Naive thymus-derived CD4-positive, alpha-beta T cell (primary cell): ENCODE data around the gene CACNA1C. TPM values are rescaled to one million over a fixed set of nuclear protein-coding genes. Genes with fewer than 3 reads are reported as not detected.
A peak's percentile ranks its signal among the peaks of the same experiment; 100 is the strongest.

ENCODE experiments used
- ATAC-seq: fragments of 150-1000 bp; cut with Tn5 transposase; 2 replicates; pipeline ENCODE4 v1.10.0; 2021; ENCODE audit warnings: mild to moderate bottlenecking, moderate library complexity
- CTCF ChIA-PET: fragments of 350-600 bp; sonication (Branson Sonifier 250); formaldehyde crosslinking; loops from one replicate; lab custom pipeline; 2021; ENCODE audit warnings: antibody characterized with exemption; lab: Charles Lee
- POLR2A ChIA-PET: fragments of 350-600 bp; sonication (Branson Sonifier 250); formaldehyde crosslinking; loops from one replicate; lab custom pipeline; 2021; ENCODE audit warnings: antibody characterized with exemption, inconsistent platforms; lab: Charles Lee
- DNase-seq, 9 donors: peaks; one replicate each; pipeline versions ENCODE4 v3.0.0 to v3.0.0-alpha.2; 2020 to 2022; ENCODE audit warnings: mixed read lengths in 1 of 9
- H3K27ac ChIP-seq: one replicate; pipeline ENCODE4 v1.7.0; 2013; ENCODE audit warnings: mild to moderate bottlenecking, low read depth, low read length, moderate library complexity
- H3K27me3 ChIP-seq, 2 donors: one replicate each; pipeline ENCODE4 v1.7.0; 2013; ENCODE audit warnings: low read length in 2 of 2, mild to moderate bottlenecking in 2 of 2, moderate library complexity in 2 of 2; ENCODE audit not compliant: control insufficient read depth in 2 of 2, insufficient read depth in 2 of 2
- H3K36me3 ChIP-seq, 3 experiments: 1 replicate in 2 of 3; 2 replicates in 1 of 3; pipeline ENCODE4 v1.7.0; 2013; ENCODE audit warnings: low read length in 3 of 3, mild to moderate bottlenecking in 3 of 3, moderate library complexity in 1 of 3; ENCODE audit not compliant: insufficient read depth in 3 of 3, control insufficient read depth in 2 of 3
- H3K4me1 ChIP-seq, 2 donors: one replicate each; pipeline ENCODE4 v1.7.0; 2013; ENCODE audit warnings: low read length in 2 of 2, mild to moderate bottlenecking in 2 of 2, moderate library complexity in 1 of 2; ENCODE audit not compliant: control insufficient read depth in 2 of 2, insufficient read depth in 2 of 2
- H3K4me3 ChIP-seq: 2 replicates; pipeline ENCODE4 v1.7.0; 2013; ENCODE audit warnings: mild to moderate bottlenecking, low read length
- H3K9me3 ChIP-seq, 3 experiments: 1 replicate in 2 of 3; 2 replicates in 1 of 3; pipeline ENCODE4 v1.7.0; 2013; ENCODE audit warnings: low read length in 3 of 3; ENCODE audit not compliant: control insufficient read depth in 2 of 3
- H3K27ac Mint-ChIP-seq, 9 donors: one replicate each; pipeline ENCODE4 v1.8.0; 2020 to 2022; ENCODE audit warnings: mixed read lengths in 9 of 9, mild to moderate bottlenecking in 8 of 9, moderate library complexity in 5 of 9, inconsistent platforms in 2 of 9
- H3K27me3 Mint-ChIP-seq, 5 donors: one replicate each; pipeline ENCODE4 v1.8.0; 2021 to 2022; ENCODE audit warnings: mixed read lengths in 5 of 5, mild to moderate bottlenecking in 1 of 5
- H3K36me3 Mint-ChIP-seq, 5 donors: one replicate each; pipeline ENCODE4 v1.8.0; 2020 to 2022; ENCODE audit warnings: mixed read lengths in 5 of 5, mild to moderate bottlenecking in 3 of 5, inconsistent platforms in 1 of 5
- H3K4me1 Mint-ChIP-seq, 7 donors: one replicate each; pipeline ENCODE4 v1.8.0; 2020 to 2022; ENCODE audit warnings: mixed read lengths in 7 of 7, mild to moderate bottlenecking in 3 of 7, inconsistent platforms in 1 of 7
- H3K4me3 Mint-ChIP-seq, 10 donors: one replicate each; pipeline ENCODE4 v1.8.0; 2020 to 2022; ENCODE audit warnings: mild to moderate bottlenecking in 10 of 10, mixed read lengths in 10 of 10, moderate library complexity in 6 of 10, inconsistent platforms in 2 of 10
- H3K9me3 Mint-ChIP-seq, 11 donors: one replicate each; pipeline ENCODE4 v1.8.0; 2020 to 2022; ENCODE audit warnings: mixed read lengths in 11 of 11, mild to moderate bottlenecking in 4 of 11, inconsistent platforms in 1 of 11, moderate library complexity in 1 of 11
- intact Hi-C, 2 donors: fragments of 100-400 bp; cut with micrococcal nuclease; formaldehyde crosslinking; loops; one replicate each; pipeline ENCODE4 v1.15.1; 2023
- polyA plus RNA-seq, 2 donors: library from polyadenylated mRNA; unstranded; fragments of 300-500 nt; fragmentation: Illumina TruSeq; gene quantifications; one replicate each; pipeline ENCODE4 v1.2.3, GENCODE V29; 2021
- total RNA-seq, 6 experiments: library from RNA in 5 of 6; stranded (reverse) in 5 of 6; gene quantifications; 1 replicate in 5 of 6; 2 replicates in 1 of 6; pipeline ENCODE4 v1.2.3 and lab custom pipeline; 2021 to 2026

CACNA1C gene
- total and polyA plus RNA-seq, 7 experiments from 2014 or later = 0.04 to 0.48 (median 0.08) TPM

GRCh38 chr12:2395354-2395977 lies 342.7 kb downstream of the CACNA1C start:
- no peaks in the 10 kb centered on the region for H3K27me3 ChIP-seq
- no peak overlapping the region for H3K4me3 ChIP-seq
- H3K9me3 Mint-ChIP-seq = no peaks in the 10 kb centered on the region
- no peak overlapping the region for H3K27ac Mint-ChIP-seq
- CTCF ChIA-PET = no interaction called here
- no peaks in the 10 kb centered on the region for H3K4me1 ChIP-seq
- no peaks in the 10 kb centered on the region for H3K36me3 Mint-ChIP-seq
- POLR2A ChIA-PET = no interaction called here
- no peaks in the 10 kb centered on the region for H3K9me3 ChIP-seq
- H3K36me3 ChIP-seq = no peaks in the 10 kb centered on the region
- no peaks in the 10 kb centered on the region for H3K4me1 Mint-ChIP-seq
- intact Hi-C loops = no loop called here
- ATAC-seq = no peak
- no peak overlapping the region for H3K27ac ChIP-seq
- H3K4me3 Mint-ChIP-seq = peak overlapping the region in 1 of 10 donors; percentile 29
- H3K27me3 Mint-ChIP-seq = peaks cover 0 to 15% (median 10%) of the 10 kb centered on the region in 5 donors
- DNase-seq = peak in 3 of 9 donors; percentile 13 to 34 (median 13)

DNA sequence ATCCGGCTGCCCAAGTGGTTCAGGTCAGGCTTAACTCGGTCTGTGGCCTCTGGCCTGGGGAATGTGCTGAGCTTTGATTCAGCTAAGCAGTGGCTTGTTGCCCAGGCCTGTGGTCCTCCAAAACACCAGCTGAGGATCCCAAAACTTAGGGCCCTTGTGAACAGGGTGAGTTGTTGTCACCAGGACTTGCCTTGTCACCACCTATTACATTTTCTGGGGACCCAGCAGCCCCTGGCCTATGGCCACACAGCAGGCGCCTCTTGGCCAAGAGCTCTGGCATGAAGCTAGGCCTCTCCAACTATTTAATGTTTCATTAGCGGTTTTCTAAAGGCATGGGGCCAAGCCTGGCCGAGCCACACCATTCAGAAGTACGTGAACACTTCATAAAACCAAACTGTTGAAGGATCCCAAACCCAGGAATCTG lies 343.7 kb downstream of the CACNA1C start:
- H3K4me3 Mint-ChIP-seq = no peak overlapping the region
- no peaks in the 10 kb centered on the region for H3K27me3 ChIP-seq
- ATAC-seq (no peak), DNase-seq (no peak)
- ChIA-PET POLR2A (no interaction called here), CTCF (no interaction called here)
- H3K9me3 ChIP-seq = no peaks in the 10 kb centered on the region
- H3K4me1 Mint-ChIP-seq = no peaks in the 10 kb centered on the region
- no peak overlapping the region for H3K27ac Mint-ChIP-seq
- H3K27ac ChIP-seq = no peak overlapping the region
- intact Hi-C loops = no loop called here
- no peaks in the 10 kb centered on the region for H3K4me1 ChIP-seq
- no peak overlapping the region for H3K4me3 ChIP-seq
- no peaks in the 10 kb centered on the region for H3K36me3 ChIP-seq
- peaks cover 0 to 11% (median 4%) of the 10 kb centered on the region in 5 donors for H3K27me3 Mint-ChIP-seq
- H3K36me3 Mint-ChIP-seq = no peaks in the 10 kb centered on the region
- no peaks in the 10 kb centered on the region for H3K9me3 Mint-ChIP-seq

- DNase-seq (no peak), ATAC-seq (no peak)
- H3K36me3 Mint-ChIP-seq = no peaks in the 10 kb centered on the region
- Histone ChIP-seq H3K4me3 (no peak overlapping the region), H3K4me1 (no peaks in the 10 kb centered on the region), H3K27me3 (no peaks in the 10 kb centered on the region), H3K36me3 (no peaks in the 10 kb centered on the region), H3K9me3 (no peaks in the 10 kb centered on the region), H3K27ac (no peak overlapping the region)
- H3K27me3 Mint-ChIP-seq = peaks cover 0 to 9% (median 4%) of the 10 kb centered on the region in 5 donors
- H3K9me3 Mint-ChIP-seq = no peaks in the 10 kb centered on the region
- H3K4me1 Mint-ChIP-seq = no peaks in the 10 kb centered on the region
- ChIA-PET CTCF (interaction anchor here (0.7 kb wide), 1 partner anchor 120 kb away, joined by 3 read pairs; no protein-coding TSS in a partner anchor), POLR2A (no interaction called here)
- no peak overlapping the region for H3K27ac Mint-ChIP-seq
- H3K4me3 Mint-ChIP-seq = no peak overlapping the region
- intact Hi-C loops = no loop called here
These were observed 344.7 kb downstream of the CACNA1C start for GRCh38 chr12:2397356-2398045.

DNA sequence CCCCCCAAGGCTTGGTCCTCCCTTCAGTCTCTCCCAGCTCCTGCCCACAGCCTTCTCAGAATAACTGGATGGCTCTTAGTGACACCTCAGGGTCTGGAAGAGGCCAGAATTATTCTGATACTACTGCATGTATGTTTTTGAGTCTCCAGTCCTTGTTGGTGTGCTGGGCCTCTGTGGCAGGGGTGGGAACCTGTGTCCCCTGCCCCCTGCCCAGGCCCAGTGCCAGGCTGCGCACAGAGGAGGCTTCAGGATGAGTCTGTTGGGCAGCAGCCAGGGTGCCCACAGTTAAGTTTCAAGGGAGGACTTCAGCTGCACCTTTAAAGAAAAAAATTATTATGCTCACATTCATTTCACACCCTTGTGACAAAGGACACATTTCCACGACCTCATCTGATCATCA lies 348.3 kb downstream of the CACNA1C start:
- no peak for ATAC-seq
- Histone ChIP-seq H3K27ac (no peak overlapping the region), H3K4me1 (no peaks in the 10 kb centered on the region), H3K4me3 (no peak overlapping the region), H3K27me3 (no peaks in the 10 kb centered on the region), H3K36me3 (no peaks in the 10 kb centered on the region), H3K9me3 (no peaks in the 10 kb centered on the region)
- CTCF ChIA-PET = no interaction called here
- H3K9me3 Mint-ChIP-seq = peaks cover 0 to 7% (median 0%) of the 10 kb centered on the region in 11 donors
- intact Hi-C loops = no loop called here
- H3K4me3 Mint-ChIP-seq = no peak overlapping the region
- peak overlapping the region in 1 of 9 donors; percentile 16 for H3K27ac Mint-ChIP-seq
- no peak for DNase-seq
- peaks cover 0 to 17% (median 4%) of the 10 kb centered on the region in 5 donors for H3K27me3 Mint-ChIP-seq
- no peaks in the 10 kb centered on the region for H3K36me3 Mint-ChIP-seq
- POLR2A ChIA-PET = no interaction called here
- H3K4me1 Mint-ChIP-seq = no peaks in the 10 kb centered on the region

DNA sequence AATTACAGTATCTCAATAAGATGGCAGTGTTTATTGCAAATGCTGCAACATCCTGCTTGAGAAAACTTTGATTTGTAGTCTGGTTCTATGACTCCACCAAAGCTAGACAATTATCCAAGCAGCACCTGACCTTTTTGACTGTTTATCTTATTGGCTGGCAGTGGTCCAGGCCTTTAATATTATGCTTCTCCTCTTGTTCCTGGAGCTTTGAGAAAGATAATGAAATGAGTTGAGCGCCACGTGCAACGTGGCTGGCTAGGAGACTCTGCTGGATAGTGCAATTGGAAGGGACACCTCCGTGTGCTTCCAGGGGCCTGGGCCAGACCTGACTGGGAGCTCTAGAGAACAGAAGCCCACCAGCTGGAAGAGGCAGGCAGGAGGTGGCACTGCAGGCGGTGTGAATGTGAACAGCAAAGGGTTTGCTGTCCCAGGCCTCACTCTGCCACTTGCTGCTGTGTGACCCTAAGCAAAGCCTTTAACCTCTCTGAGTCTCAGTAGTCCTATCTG lies 349.3 kb downstream of the CACNA1C start:
- Mint-ChIP-seq H3K27ac (no peak overlapping the region), H3K4me1 (no peaks in the 10 kb centered on the region), H3K4me3 (no peak overlapping the region), H3K9me3 (peaks cover 0 to 7% (median 0%) of the 10 kb centered on the region in 11 donors), H3K36me3 (no peaks in the 10 kb centered on the region), H3K27me3 (peaks cover 0 to 22% (median 4%) of the 10 kb centered on the region in 5 donors)
- Histone ChIP-seq H3K9me3 (no peaks in the 10 kb centered on the region), H3K27ac (no peak overlapping the region), H3K4me3 (no peak overlapping the region), H3K27me3 (no peaks in the 10 kb centered on the region), H3K36me3 (no peaks in the 10 kb centered on the region), H3K4me1 (no peaks in the 10 kb centered on the region)
- ATAC-seq = no peak
- intact Hi-C loops = no loop called here
- CTCF ChIA-PET = no interaction called here
- POLR2A ChIA-PET = no interaction called here
- DNase-seq = no peak

GRCh38 chr12:2403221-2403976 lies 350.6 kb downstream of the CACNA1C start:
- Histone ChIP-seq H3K27ac (no peak overlapping the region), H3K4me1 (no peaks in the 10 kb centered on the region), H3K36me3 (no peaks in the 10 kb centered on the region), H3K27me3 (no peaks in the 10 kb centered on the region), H3K4me3 (no peak overlapping the region), H3K9me3 (no peaks in the 10 kb centered on the region)
- Mint-ChIP-seq H3K4me3 (no peak overlapping the region), H3K27me3 (peaks cover 0 to 22% (median 4%) of the 10 kb centered on the region in 5 donors), H3K36me3 (no peaks in the 10 kb centered on the region), H3K9me3 (peaks cover 0 to 7% (median 0%) of the 10 kb centered on the region in 11 donors), H3K4me1 (no peaks in the 10 kb centered on the region), H3K27ac (no peak overlapping the region)
- ATAC-seq (no peak), DNase-seq (no peak)
- POLR2A ChIA-PET = no interaction called here
- CTCF ChIA-PET = no interaction called here
- intact Hi-C loops = no loop called here
